Smooth muscle cell of the coronary artery (primary cell): ENCODE data around the gene RTL10. TPM values are rescaled to one million over a fixed set of nuclear protein-coding genes. Genes with fewer than 3 reads are reported as not detected.

Experiments
- total RNA-seq: library from RNA; depleted of rRNA; stranded (reverse); fragments of >200 nt; gene quantifications from 2 replicates; pipeline ENCODE4 v1.2.3, GENCODE V29; 2014; ENCODE audit warnings: low replicate concordance

Gene RTL10, protein sequence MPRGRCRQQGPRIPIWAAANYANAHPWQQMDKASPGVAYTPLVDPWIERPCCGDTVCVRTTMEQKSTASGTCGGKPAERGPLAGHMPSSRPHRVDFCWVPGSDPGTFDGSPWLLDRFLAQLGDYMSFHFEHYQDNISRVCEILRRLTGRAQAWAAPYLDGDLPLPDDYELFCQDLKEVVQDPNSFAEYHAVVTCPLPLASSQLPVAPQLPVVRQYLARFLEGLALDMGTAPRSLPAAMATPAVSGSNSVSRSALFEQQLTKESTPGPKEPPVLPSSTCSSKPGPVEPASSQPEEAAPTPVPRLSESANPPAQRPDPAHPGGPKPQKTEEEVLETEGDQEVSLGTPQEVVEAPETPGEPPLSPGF
- 9.1 and 9.4 TPM in 2 replicates for total RNA-seq

DNA sequence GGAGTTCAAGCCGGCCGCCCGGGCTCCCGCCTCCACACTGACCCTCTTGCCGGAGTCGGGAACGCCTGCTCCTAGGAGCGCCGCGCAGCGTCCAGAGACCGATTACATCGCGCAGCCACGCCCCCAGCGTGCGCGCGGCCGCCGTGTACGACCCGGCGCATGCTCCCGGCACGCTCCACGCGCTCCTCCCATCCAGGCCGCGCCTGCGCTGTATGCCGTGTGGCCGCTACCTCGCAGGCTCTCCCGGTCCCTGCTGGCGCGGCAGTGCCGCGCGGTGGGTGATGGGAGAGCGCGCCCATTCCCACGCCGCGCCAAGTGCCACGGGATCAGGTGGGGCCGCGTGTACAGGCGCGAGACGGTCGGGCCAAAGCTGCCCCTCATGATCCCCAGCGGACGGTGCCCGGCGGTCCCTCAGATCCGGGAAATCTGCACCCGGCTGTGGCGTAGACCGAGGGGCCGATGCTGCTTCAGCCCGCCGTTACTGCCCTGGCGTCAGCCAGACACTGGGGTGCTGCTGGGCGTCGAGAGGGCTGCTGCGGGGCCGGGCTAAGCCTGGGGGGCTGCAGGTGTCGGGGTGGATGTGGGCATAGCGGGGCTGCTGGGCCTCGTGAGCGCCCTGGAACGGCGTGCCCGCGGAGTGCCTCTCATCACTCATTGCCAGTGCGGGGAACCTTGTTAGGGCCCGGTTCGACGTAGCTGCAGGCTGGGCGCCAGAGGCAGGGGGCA is at the start of gene RTL10, which contains the start of gene GNB1L:
TSS of gene RTL10 (minus strand) at position 97 of the 726 bp plus-strand sequence. CDS start 2,613 bp downstream, outside the sequence.
TSS of gene GNB1L (minus strand) at position 97 of the 726 bp plus-strand sequence. CDS start 33,519 bp downstream, outside the sequence.

Other genes starting within 250 kb of the RTL10 start
- 55.8 and 56.9 TPM in 2 replicates for gene SEPTIN5, start 140.4 kb downstream of the RTL10 start, total RNA-seq
- 5.3 TPM in 1 of 2 replicates, not detected in the other for gene GP1BB, start 131.3 kb downstream of the RTL10 start, total RNA-seq
- gene TBX1, start 94.1 kb downstream of the RTL10 start, total RNA-seq = not detected in 2 replicates
- gene GNB1L, start within 50 bp of the RTL10 start, total RNA-seq = 3.0 and 7.3 TPM in 2 replicates
- 288 and 572 TPM in 2 replicates for gene COMT, start 86.9 kb upstream of the RTL10 start, total RNA-seq
- 22.0 and 28.8 TPM in 2 replicates for gene TXNRD2, start 86.9 kb upstream of the RTL10 start, total RNA-seq
- 7.6 and 22.9 TPM in 2 replicates for gene ARVCF, start 161.9 kb upstream of the RTL10 start, total RNA-seq
- gene TANGO2, start 166.2 kb upstream of the RTL10 start, total RNA-seq = 50.6 and 65.3 TPM in 2 replicates
- gene DGCR8, start 225.4 kb upstream of the RTL10 start, total RNA-seq = 28.3 and 29.3 TPM in 2 replicates